NCI-H1092 treated with DMSO at 0.1 percent for 48 hours (cell line): ENCODE data around the gene GRK7.
A peak's percentile ranks its signal among the peaks of the same experiment; 100 is the strongest.
"Not testable (repeated sequence)": the region's sequence is repeated elsewhere in the genome, so short reads cannot be mapped to it uniquely, and the experiment has no call there.

Experiments
- DNase-seq: peaks from one replicate; lab custom pipeline; 2025; lab: John Stamatoyannopoulos, UW

GRK7 gene

DNA sequence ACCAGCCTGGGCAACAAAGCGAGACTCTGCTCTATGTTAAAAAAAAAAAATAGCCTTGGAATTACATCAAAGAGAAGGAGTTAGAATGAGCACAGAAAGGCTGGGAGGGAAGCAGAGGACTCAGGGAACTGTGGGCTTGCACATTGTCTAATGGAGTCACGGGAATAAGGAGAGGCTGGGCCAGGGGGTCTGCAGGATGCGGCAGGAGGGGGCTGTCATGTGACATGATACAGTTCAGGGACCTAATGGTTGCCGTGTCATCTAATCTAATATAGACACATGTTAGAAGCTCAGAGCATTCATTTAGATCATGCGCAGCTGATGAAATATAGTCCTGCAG is 32.5 kb downstream of the GRK7 start:
- no peak for DNase-seq

- no peak for DNase-seq
These were observed 33.1 kb downstream of the GRK7 start for GRCh38 chr3:141796081-141796888.

DNA sequence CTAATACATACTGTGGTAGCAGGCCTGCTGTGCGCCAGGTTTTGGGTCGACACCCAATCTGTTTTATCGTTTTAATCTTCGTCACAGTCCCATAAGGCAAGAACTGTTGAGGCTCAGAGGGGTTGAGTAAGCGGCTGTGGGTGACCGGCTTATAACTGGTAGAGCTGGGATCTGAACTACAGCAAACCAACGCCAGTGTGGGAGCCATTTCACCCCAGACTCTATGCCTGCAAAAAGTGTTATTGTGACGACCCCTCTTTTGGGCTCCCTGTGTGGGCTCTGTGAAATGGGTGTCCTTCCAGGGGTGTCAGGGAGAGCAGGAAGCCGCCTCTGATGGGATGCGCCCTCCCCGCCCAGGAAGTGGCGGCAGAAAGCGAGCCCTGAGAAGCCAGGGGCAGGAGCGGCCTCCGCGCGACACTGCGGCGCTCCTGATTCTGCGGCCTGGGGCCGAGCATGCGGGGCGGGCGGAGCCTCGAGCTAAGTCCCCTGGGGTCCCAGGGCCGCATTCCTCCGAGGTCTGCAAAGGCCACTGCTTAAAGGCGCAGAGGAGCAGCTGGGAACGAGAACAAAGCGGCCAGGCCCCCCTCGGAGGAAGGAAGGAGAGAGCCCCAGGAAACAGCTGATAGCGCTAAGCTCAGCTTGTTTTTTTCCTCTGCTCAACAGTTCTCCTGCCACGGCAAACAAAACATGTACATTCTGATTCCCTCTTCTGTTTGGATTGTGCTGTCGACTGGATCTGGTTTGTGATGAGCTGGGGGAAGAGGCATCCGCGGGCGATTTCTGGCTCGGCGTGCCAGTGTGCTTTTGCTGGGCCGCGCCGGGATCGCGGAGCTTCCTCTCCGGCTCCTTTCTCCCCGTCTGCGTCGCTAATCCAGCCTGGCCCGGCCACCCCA is 33.9 kb downstream of the GRK7 start:
- DNase-seq, result peak; percentile 33

- DNase-seq, result no peak
These were observed 34.7 kb downstream of the GRK7 start for GRCh38 chr3:141797819-141798447.

DNA sequence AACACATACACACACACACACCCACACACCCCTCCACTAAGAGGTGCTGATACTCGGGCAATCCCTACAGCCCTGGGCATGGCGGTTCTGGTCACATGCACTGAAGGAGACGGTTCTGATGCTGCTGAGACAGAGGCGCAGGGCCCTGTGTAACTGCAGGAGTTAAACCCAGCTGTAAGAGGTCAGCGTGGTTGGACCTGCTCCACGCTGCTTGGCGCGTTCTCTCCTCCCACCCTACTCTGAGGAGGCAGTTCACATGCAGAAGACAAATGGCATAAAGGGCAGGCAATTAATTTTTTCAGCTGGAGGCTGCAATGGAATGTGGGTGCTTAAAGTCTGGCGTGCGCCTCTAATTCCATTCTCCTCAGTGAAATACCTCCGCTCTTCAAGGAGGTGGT is 35.2 kb downstream of the GRK7 start:
- no peak for DNase-seq

- DNase-seq, result no peak
These were observed 39.3 kb downstream of the GRK7 start for GRCh38 chr3:141802316-141803077.

- DNase-seq, result not testable (repeated sequence)
These were observed 40.3 kb downstream of the GRK7 start for GRCh38 chr3:141803538-141803937.

GRCh38 chr3:141804447-141804777 is 41.2 kb downstream of the GRK7 start:
- DNase-seq, result no peak

DNA sequence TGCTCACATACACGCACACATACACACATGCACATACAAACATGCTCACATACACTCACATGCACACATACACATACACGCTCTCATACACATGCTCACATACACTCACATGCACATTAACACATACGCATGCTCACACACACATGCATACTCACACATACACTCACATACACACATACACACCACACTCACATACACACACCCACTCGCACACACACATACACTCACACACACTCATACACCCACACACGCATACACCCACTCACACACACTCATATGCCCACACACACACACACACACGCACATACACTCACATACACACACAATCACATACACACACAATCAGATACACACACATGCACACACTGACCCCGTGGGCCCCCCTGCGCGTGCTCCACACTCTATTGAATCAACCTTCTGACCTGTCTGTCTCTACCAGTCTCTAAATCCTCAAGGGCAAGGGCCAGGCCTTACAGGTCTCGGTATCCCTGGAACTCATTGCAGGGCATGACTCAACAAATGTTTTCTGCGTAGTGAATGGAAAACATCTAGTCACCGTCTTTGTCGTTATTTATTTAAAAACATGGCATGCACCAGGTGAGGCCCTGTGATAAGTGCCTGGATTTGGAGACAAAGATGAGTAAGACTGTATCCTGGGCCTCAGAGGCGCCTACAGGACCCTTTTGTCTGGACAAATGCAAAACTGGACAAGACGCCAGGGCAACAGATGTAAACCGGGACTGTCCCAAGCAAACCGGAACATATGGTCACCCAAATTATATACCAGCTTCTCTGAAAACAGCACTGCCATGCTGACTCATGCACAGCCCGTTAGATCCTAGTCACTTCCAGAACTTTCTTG is 41.8 kb downstream of the GRK7 start:
- DNase-seq, result no peak

DNA sequence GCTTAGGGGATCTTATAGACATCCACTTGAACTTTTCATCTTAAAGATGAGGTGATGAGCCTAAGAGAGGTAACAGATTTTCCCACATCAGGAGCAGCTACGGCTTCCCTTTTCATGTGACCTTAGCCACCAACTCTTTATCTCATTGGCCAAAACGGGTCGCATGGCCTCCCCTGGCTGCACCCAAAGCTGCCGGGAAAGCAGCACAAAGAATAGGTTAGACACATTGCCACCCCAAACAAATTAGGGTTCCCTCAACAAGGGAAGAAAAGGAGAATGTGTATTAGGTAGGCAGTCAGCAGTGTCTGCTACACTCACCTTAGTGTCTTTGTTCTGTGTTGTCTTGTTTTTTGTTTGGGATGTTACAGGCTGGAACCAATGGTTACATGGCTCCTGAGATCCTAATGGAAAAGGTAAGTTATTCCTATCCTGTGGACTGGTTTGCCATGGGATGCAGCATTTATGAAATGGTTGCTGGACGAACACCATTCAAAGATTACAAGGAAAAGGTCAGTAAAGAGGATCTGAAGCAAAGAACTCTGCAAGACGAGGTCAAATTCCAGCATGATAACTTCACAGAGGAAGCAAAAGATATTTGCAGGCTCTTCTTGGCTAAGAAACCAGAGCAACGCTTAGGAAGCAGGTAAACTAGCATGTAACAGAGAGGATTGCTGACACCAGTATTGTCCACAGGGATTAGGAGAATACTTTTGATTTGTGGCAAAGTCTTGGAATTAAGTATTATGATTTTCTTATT is 44.2 kb downstream of the GRK7 start:
- DNase-seq, result no peak

DNA sequence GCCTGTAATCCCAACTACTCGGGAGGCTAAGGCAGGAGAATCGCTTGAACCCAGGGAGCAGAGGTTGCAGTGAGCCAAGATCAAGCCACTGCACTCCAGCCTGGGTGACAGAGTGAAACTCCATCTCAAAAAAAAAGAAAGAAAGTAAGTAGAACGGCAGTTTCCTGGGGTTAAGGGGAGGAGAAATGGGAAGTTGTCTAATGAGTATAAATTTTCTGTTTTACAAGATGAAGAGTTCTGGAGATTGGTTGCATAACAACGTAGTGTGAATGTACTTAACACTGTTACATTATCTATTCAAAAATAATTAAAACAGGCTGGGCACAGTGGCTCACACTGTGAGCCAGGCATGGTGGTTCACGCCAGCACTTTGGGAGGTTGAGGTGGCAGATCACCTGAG is 45.4 kb downstream of the GRK7 start:
- DNase-seq, result no peak

- no peak for DNase-seq
These were observed 47.0 kb downstream of the GRK7 start for GRCh38 chr3:141810161-141810560.

GRCh38 chr3:141811348-141811747 is 48.1 kb downstream of the GRK7 start:
- no peak for DNase-seq

- peak; percentile 51 for DNase-seq
These were observed 48.9 kb downstream of the GRK7 start for GRCh38 chr3:141812084-141812483.

DNA sequence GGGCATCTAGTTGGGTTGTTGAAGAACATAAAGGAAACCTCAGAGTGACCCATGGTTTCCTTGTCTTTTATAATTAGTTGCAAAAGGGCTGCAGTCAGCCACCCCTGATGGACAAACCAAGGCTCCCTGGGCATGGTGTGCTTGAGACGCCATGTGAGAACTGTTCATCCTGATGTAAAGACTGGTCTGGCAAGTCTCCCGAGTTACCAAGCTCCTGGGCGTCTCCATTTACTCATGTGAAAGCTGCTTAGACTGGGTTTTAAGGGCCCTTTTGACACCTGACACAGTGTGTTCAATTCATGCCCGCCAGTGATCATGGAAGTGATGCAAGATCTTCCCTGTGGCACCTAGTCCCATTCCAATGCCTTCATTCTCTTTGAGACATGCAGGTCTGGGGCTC is 49.4 kb downstream of the GRK7 start:
- DNase-seq, result no peak
